Keratinocyte (primary cell): ENCODE data around the gene DTX4. TPM values are rescaled to one million over a fixed set of nuclear protein-coding genes. Genes with fewer than 3 reads are reported as not detected.

Experiments
- DNase-seq: peaks from one replicate; pipeline ENCODE4 v3.0.0-alpha.2; 2011; ENCODE audit warnings: low read depth, missing footprints, low spot score
- FAIRE-seq: peaks from 2 replicates; lab custom pipeline; 2011; peaks lifted over from hg19 to GRCh38; lab: Jason Lieb, UNC
- H2AFZ ChIP-seq: 2 replicates; pipeline ENCODE4 v1.6.0; 2012; ENCODE audit warnings: low read length, control low read depth, inconsistent platforms; ENCODE audit not compliant: control insufficient read depth
- H3K27ac ChIP-seq: 2 replicates; pipeline ENCODE4 v1.5.1; 2011; ENCODE audit warnings: low read length; ENCODE audit not compliant: control insufficient read depth, insufficient read depth
- H3K27me3 ChIP-seq: 3 replicates; pipeline ENCODE4 v1.6.0; 2011; ENCODE audit warnings: low read length; ENCODE audit not compliant: control insufficient read depth, insufficient read depth; ENCODE audit errors: extremely low read depth
- H3K36me3 ChIP-seq, 2 experiments: 2 replicates in 1 of 2; 3 replicates in 1 of 2; pipeline ENCODE4 v1.5.1; 2011; ENCODE audit warnings: low read length in 2 of 2, mild to moderate bottlenecking in 1 of 2; ENCODE audit not compliant: control insufficient read depth in 2 of 2, insufficient read depth in 2 of 2; ENCODE audit errors: extremely low read depth in 1 of 2
- H3K4me1 ChIP-seq: 3 replicates; pipeline ENCODE4 v1.5.1; 2011; ENCODE audit warnings: low read length; ENCODE audit not compliant: control insufficient read depth, insufficient read depth; ENCODE audit errors: extremely low read depth
- H3K4me2 ChIP-seq: 3 replicates; pipeline ENCODE4 v1.6.0; 2011; ENCODE audit warnings: low read depth, low read length; ENCODE audit not compliant: control insufficient read depth, insufficient read depth; ENCODE audit errors: extremely low read depth
- H3K4me3 ChIP-seq, 3 experiments: fragments of 200-600 bp in 1 of 3; sonication (generic) in 1 of 3; 2 replicates in 2 of 3; 3 replicates in 1 of 3; pipeline ENCODE4 v1.5.1; 2011 to 2016; ENCODE audit warnings: low read length in 3 of 3, mild to moderate bottlenecking in 3 of 3, control low read depth in 2 of 3, inconsistent platforms in 1 of 3, low read depth in 1 of 3, mixed read lengths in 1 of 3, mixed run types in 1 of 3, moderate library complexity in 1 of 3; ENCODE audit not compliant: control insufficient read depth in 2 of 3, insufficient read depth in 2 of 3; ENCODE audit errors: extremely low read depth in 1 of 3
- H3K79me2 ChIP-seq: 2 replicates; pipeline ENCODE4 v1.6.0; 2012; ENCODE audit warnings: low read length; ENCODE audit not compliant: control insufficient read depth, insufficient read depth
- H3K9ac ChIP-seq: 3 replicates; pipeline ENCODE4 v1.6.0; 2011; ENCODE audit warnings: low read length; ENCODE audit not compliant: control insufficient read depth, insufficient read depth; ENCODE audit errors: extremely low read depth
- H3K9me1 ChIP-seq: 3 replicates; pipeline ENCODE4 v1.6.0; 2011; ENCODE audit warnings: low read length; ENCODE audit not compliant: control insufficient read depth, insufficient read depth; ENCODE audit errors: extremely low read depth
- H3K9me3 ChIP-seq: 2 replicates; pipeline ENCODE4 v1.5.1; 2012; ENCODE audit warnings: low read depth, low read length; ENCODE audit not compliant: control insufficient read depth
- H4K20me1 ChIP-seq: 3 replicates; pipeline ENCODE4 v1.6.0; 2011; ENCODE audit warnings: low read length; ENCODE audit not compliant: control insufficient read depth, insufficient read depth; ENCODE audit errors: extremely low read depth
- EZH2 ChIP-seq: IDR thresholded peaks from one replicate; pipeline ENCODE4 v1.6.1; 2012; ENCODE audit warnings: inconsistent platforms, mild to moderate bottlenecking, low read length, moderate library complexity
- dilution Hi-C: fragments of 300-500 bp; cut with MboI; formaldehyde crosslinking; loops from one replicate; pipeline ENCODE4 v1.7.0; 2020; ENCODE audit warnings: low sequenced_read_pairs; ENCODE audit not compliant: extremely low pct_ligation_motif_present
- polyA plus RNA-seq, 5 experiments: library from polyadenylated mRNA; depleted of rRNA in 3 of 5; stranded (reverse) in 3 of 5; stranded (forward) in 1 of 5; unstranded in 1 of 5; fragments of >200 nt; gene quantifications; 1 replicate in 1 of 5; 2 replicates in 3 of 5; 3 replicates in 1 of 5; pipeline versions ENCODE4 v1.2.1 to v1.2.3, GENCODE V29; 2011 to 2012; ENCODE audit warnings: missing spikeins in 2 of 5, low read depth in 1 of 5, low replicate concordance in 1 of 5
- TF ChIP-seq, protein P1 (sequence below), 3 experiments: IDR thresholded peaks in 1 of 3; conservative IDR thresholded peaks in 1 of 3; optimal IDR thresholded peaks in 1 of 3; 2 replicates in 2 of 3; 3 replicates in 1 of 3; pipeline versions ENCODE3 to v1.5.1; 2011; ENCODE audit warnings: low read length in 3 of 3, mild to moderate bottlenecking in 3 of 3, moderate library complexity in 2 of 3, control low read depth in 1 of 3, inconsistent platforms in 1 of 3; ENCODE audit not compliant: insufficient read depth in 2 of 3; ENCODE audit errors: extremely low read depth in 1 of 3

The DTX4 gene
- polyA plus RNA-seq, 1 donor (not counting 4 experiments of a cell fraction or from before 2014, with no cell fraction given), result 1.6 TPM

DNA sequence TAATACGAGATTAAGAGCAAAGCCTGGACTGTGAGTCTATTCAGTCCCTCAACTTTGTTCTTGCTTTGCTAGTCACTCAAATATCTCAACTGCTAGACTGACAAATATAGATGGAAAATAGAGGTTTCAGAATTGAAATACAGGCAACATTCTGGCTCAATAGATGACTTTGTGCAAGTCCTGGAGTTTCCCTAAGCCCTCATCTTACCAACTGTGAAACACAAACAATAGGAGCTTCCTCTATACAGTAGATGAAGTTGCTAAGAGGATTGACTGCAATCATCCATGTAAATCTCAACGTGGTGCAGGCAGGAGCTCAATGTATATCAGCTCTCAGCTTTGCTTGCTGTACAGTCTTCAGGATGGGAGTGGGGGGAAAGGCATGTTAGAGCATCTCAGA lies 47.0 kb downstream of the DTX4 start:
- H3K4me1 ChIP-seq, result peaks cover 24% of the 10 kb centered on the region
- no peak overlapping the region for H3K4me2 ChIP-seq
- no peak overlapping the region for H3K4me3 ChIP-seq
- TF ChIP-seq, protein P1, sequence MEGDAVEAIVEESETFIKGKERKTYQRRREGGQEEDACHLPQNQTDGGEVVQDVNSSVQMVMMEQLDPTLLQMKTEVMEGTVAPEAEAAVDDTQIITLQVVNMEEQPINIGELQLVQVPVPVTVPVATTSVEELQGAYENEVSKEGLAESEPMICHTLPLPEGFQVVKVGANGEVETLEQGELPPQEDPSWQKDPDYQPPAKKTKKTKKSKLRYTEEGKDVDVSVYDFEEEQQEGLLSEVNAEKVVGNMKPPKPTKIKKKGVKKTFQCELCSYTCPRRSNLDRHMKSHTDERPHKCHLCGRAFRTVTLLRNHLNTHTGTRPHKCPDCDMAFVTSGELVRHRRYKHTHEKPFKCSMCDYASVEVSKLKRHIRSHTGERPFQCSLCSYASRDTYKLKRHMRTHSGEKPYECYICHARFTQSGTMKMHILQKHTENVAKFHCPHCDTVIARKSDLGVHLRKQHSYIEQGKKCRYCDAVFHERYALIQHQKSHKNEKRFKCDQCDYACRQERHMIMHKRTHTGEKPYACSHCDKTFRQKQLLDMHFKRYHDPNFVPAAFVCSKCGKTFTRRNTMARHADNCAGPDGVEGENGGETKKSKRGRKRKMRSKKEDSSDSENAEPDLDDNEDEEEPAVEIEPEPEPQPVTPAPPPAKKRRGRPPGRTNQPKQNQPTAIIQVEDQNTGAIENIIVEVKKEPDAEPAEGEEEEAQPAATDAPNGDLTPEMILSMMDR (optimal IDR thresholded peaks at IDR 0.05 in 1 of 3, IDR thresholded peaks at IDR 0.05 in 1 of 3, conservative IDR thresholded peaks at IDR 0.05 in 1 of 3; ENCODE audit: extremely low read depth in 1 of 3, insufficient read depth in 2 of 3, low read length in 3 of 3), result no peak
- TF ChIP-seq EZH2, result no peak
- H3K79me2 ChIP-seq, result no peaks in the 10 kb centered on the region
- no peaks in the 10 kb centered on the region for H3K9me1 ChIP-seq
- no peaks in the 10 kb centered on the region for H4K20me1 ChIP-seq
- no peak overlapping the region for H3K27ac ChIP-seq
- H2AFZ ChIP-seq, result no peak overlapping the region
- no peaks in the 10 kb centered on the region for H3K36me3 ChIP-seq
- no peaks in the 10 kb centered on the region for H3K9me3 ChIP-seq
- no peak for DNase-seq
- dilution Hi-C loops, result no loop called here
- FAIRE-seq, result no peak
- H3K9ac ChIP-seq, result no peak overlapping the region
- no peaks in the 10 kb centered on the region for H3K27me3 ChIP-seq

DNA sequence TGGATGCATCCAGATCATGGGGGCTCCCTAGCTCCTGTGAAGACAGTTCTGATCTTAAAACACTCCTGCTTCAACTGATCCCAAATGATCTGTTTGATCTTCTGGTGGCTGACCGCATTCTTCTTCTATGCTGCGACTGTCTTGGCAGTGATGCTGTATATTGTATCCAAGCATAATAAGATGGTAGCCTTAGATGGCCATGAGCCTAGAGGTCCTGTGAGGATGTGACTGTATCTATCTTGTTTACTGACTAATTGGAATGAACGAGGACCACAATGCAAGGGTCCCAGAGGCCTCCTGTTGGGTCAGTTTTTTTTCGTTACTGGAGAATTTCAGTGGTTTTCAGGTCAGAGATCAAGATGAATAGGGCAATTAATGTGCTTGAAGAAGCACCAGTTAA lies 47.9 kb downstream of the DTX4 start:
- Histone ChIP-seq H3K9me3 (no peaks in the 10 kb centered on the region), H3K9me1 (no peaks in the 10 kb centered on the region), H4K20me1 (no peaks in the 10 kb centered on the region), H3K27me3 (no peaks in the 10 kb centered on the region), H3K36me3 (no peaks in the 10 kb centered on the region), H2AFZ (no peak overlapping the region), H3K79me2 (no peaks in the 10 kb centered on the region), H3K4me2 (no peak overlapping the region), H3K27ac (no peak overlapping the region), H3K4me1 (peaks cover 24% of the 10 kb centered on the region), H3K4me3 (no peak overlapping the region), H3K9ac (no peak overlapping the region)
- DNase-seq, result no peak
- TF ChIP-seq, protein P1 (optimal IDR thresholded peaks at IDR 0.05 in 1 of 3, IDR thresholded peaks at IDR 0.05 in 1 of 3, conservative IDR thresholded peaks at IDR 0.05 in 1 of 3; ENCODE audit: extremely low read depth in 1 of 3, insufficient read depth in 2 of 3, low read length in 3 of 3), result no peak
- no peak for TF ChIP-seq EZH2
- FAIRE-seq, result no peak
- dilution Hi-C loops, result no loop called here
